ENCODE data around the gene LBR. TPM values are rescaled to one million over a fixed set of nuclear protein-coding genes. Genes with fewer than 3 reads are reported as not detected.

LBR gene
- total and polyA plus RNA-seq, 2 of the 4 experiments (the other 2 are of a cell fraction): 21.3 to 24.9 TPM

DNA sequence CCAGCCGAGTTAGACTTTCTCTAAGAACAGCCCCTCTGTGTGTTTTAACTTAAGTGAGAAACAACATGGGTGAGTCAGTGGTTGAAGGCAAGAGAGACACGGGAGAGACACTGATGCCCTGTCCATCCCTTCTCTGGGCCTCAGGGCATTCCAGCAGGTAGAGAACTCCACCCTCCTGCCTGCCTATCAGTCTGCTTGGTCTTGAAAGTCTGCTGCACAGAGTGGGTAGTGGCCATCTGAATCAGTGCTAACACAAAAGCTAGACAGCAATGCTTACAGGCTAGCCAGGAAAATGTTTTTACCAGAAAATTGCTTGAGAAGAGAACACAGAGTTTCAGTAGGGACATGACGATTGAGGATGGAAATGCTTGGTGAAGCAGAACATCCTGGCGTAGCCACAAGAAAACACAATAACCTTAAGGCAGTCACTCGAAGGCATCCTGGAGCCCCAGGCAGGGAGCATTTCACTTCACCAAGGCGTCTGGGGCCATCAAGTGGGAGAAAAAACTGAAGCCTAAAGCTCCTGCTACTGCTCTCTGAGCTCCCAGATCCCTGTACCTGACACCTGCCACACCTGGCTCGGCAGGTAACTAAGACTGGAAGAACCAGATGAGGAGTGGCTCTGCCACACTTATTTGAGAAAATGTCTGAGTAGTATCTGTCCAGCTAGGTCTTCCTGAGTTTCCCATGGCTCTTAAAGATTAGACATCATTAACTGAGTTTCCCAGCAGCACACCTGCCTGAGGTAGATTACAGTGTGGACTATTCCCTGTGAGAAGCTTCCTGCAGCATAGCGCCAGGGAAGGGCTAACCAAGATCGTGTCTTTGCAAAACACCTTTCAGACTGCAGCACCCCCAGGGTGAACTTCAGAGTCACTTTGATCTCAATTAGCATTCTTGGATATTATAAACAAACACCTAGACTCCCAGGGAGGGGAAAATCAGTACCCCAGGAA lies 18.1 kb upstream of the LBR start:
- no peak overlapping the region for H3K4me2 ChIP-seq (ENCODE audit: low read depth, low read length)
- no TSS peak for BruUV-seq (replicated peaks)

More for the DNA sequence above, 18.1 kb upstream of the LBR start:
- Histone ChIP-seq H2AK9ac (replicated peaks; ENCODE audit: low read depth, low read length, poor library complexity) (peak overlapping the region; percentile 68), H3K4me3 (ENCODE audit: insufficient read depth, low read depth, low read length) (no peak overlapping the region), H4K91ac (ENCODE audit: insufficient read depth, low read depth, low read length) (peak overlapping the region; percentile 76; the same call in 1 of the 2 replicates), H3K27me3 (ENCODE audit: control insufficient read depth, insufficient read depth, low read length) (no peaks in the 10 kb centered on the region), H4K5ac (ENCODE audit: low read depth, low read length) (peak overlapping the region; percentile 28; the same call in 1 of the 2 replicates), H2BK120ac (ENCODE audit: low read depth, low read length) (peak overlapping the region; percentile 65), H3K4me1 (ENCODE audit: control insufficient read depth, insufficient read depth, low read length) (peaks cover 11% of the 10 kb centered on the region), H3K79me1 (ENCODE audit: low read depth in 1 of 2, low read length in 2 of 2) (no peaks in the 10 kb centered on the region), H3K4ac (ENCODE audit: low read depth, low read length) (0 out of 2 replicates have a peak overlapping the region, but pooled peaks have one; percentile 33), H2AK5ac (ENCODE audit: low read depth, low read length) (peak overlapping the region; percentile 77), H4K8ac (ENCODE audit: low read depth in 2 of 2, low read length in 2 of 2) (0 out of 4 replicates have a peak overlapping the region, but pooled peaks of 1 of the 2 experiments have one; percentile 40), H3K14ac (replicated peaks; ENCODE audit: low read depth, low read length) (peak overlapping the region; percentile 7; the same call in 1 of the 2 replicates), H3K36me3 (ENCODE audit: control insufficient read depth, insufficient read depth, low read length) (no peaks in the 10 kb centered on the region), H3K18ac (ENCODE audit: low read depth, low read length) (peak overlapping the region; percentile 50), H3K9ac (ENCODE audit: low read depth, low read length) (no peak overlapping the region), H3K9me3 (ENCODE audit: control insufficient read depth, insufficient read depth, low read length) (no peaks in the 10 kb centered on the region), H2BK5ac (ENCODE audit: low read depth, low read length, poor library complexity, severe bottlenecking) (no peak overlapping the region), H3K23ac (ENCODE audit: low read depth, low read length) (0 out of 2 replicates have a peak overlapping the region, but pooled peaks have one; percentile 53), H2BK15ac (ENCODE audit: low read depth, low read length) (peak overlapping the region; percentile 74; the same call in 1 of the 3 replicates), H4K20me1 (ENCODE audit: insufficient read depth, low read length) (no peaks in the 10 kb centered on the region), H2BK20ac (ENCODE audit: low read depth, low read length) (peak overlapping the region; percentile 33; the same call in 1 of the 2 replicates), H3K9me1 (ENCODE audit: insufficient read depth, low read length) (0 out of 2 replicates have a peak, but pooled peaks cover 5% of the 10 kb centered on the region), H3K27ac (ENCODE audit: insufficient read depth, low read length) (0 out of 2 replicates have a peak overlapping the region, but pooled peaks have one; percentile 13), H2AFZ (replicated peaks; ENCODE audit: low read length, poor library complexity) (peak overlapping the region; percentile 67), H3K56ac (ENCODE audit: extremely low read depth, insufficient read depth, low read length) (no peak overlapping the region)
- intact Hi-C loops (cut with micrococcal nuclease) (no loop called here), dilution Hi-C loops (cut with HindIII; ENCODE audit: low sequenced_read_pairs, unreplicated experiment) (no loop called here), in situ Hi-C loops (cut with MboI; ENCODE audit: low sequenced_read_pairs) (no loop called here)
- POLR2A ChIA-PET (ENCODE audit: unreplicated experiment): no interaction called here
- ATAC-seq (ENCODE audit: low read depth) (no peak), DNase-seq (no peak)
- CTCF ChIA-PET: no interaction called here
- no peak for TF ChIP-seq MAFK (IDR thresholded peaks at IDR 0.05; ENCODE audit: low read depth, low read length)
- no peak for TF ChIP-seq SMC3 (IDR thresholded peaks at IDR 0.05; ENCODE audit: low read depth, low read length)
- no peak for TF ChIP-seq RFX5 (IDR thresholded peaks at IDR 0.05; ENCODE audit: low read depth, low read length)
- 83% methylated on average over 2 of the region's 9 CpGs; no CpG with 5 or more reads in 1 of the 2 experiments for WGBS, 2 experiments (ENCODE audit: extremely low coverage in 2 of 2, insufficient read length in 1 of 2)

Measured in IMR-90 (cell line).